Skeletal muscle satellite cell (primary cell): ENCODE results near the gene KIZ. TPM values are rescaled to one million over a fixed set of nuclear protein-coding genes. Genes with fewer than 3 reads are reported as not detected.

Experiments
- H3K27me3 ChIP-seq: 2 replicates; pipeline ENCODE4 v1.7.0; 2013; ENCODE audit warnings: low read length; ENCODE audit not compliant: control insufficient read depth, insufficient read depth
- H3K36me3 ChIP-seq: 2 replicates; pipeline ENCODE4 v1.7.0; 2013; ENCODE audit warnings: mild to moderate bottlenecking, control low read depth, low read length; ENCODE audit not compliant: insufficient read depth
- H3K4me1 ChIP-seq: 2 replicates; pipeline ENCODE4 v1.7.0; 2013; ENCODE audit warnings: low read length; ENCODE audit not compliant: control insufficient read depth, insufficient read depth
- H3K4me2 ChIP-seq: 2 replicates; pipeline ENCODE4 v1.7.0; 2013; ENCODE audit warnings: mild to moderate bottlenecking, low read length
- H3K4me3 ChIP-seq: 2 replicates; pipeline ENCODE4 v1.7.0; 2013; ENCODE audit warnings: low read length
- H3K9ac ChIP-seq: 2 replicates; pipeline ENCODE4 v1.7.0; 2013; ENCODE audit warnings: mild to moderate bottlenecking, low read depth, low read length, moderate library complexity
- H3K9me3 ChIP-seq: replicated peaks from 2 replicates; pipeline ENCODE4 v1.7.0; 2013; ENCODE audit warnings: mild to moderate bottlenecking, control low read depth, low read length
- small RNA-seq: library from RNA; depleted of rRNA; stranded (forward); fragments of <200 nt; gene quantifications from one replicate; pipeline ENCODE3, GENCODE V24; 2012

KIZ gene

GRCh38 chr20:21279706-21280521 lies 154.0 kb downstream of the KIZ start:
- no peaks in the 10 kb centered on the region for H3K9me3 ChIP-seq
- no peaks in the 10 kb centered on the region for H3K4me1 ChIP-seq
- H3K4me2 ChIP-seq, result no peak overlapping the region
- no peak overlapping the region for H3K9ac ChIP-seq
- no peaks in the 10 kb centered on the region for H3K36me3 ChIP-seq
- peaks cover 7% of the 10 kb centered on the region for H3K27me3 ChIP-seq
- H3K4me3 ChIP-seq, result no peak overlapping the region

GRCh38 chr20:21280522-21281016 lies 154.7 kb downstream of the KIZ start:
- no peaks in the 10 kb centered on the region for H3K4me1 ChIP-seq
- no peak overlapping the region for H3K4me2 ChIP-seq
- H3K9ac ChIP-seq, result no peak overlapping the region
- H3K27me3 ChIP-seq, result peaks cover 7% of the 10 kb centered on the region
- H3K9me3 ChIP-seq, result no peaks in the 10 kb centered on the region
- no peak overlapping the region for H3K4me3 ChIP-seq
- H3K36me3 ChIP-seq, result no peaks in the 10 kb centered on the region

- H3K27me3 ChIP-seq, result peaks cover 14% of the 10 kb centered on the region
- H3K4me1 ChIP-seq, result no peaks in the 10 kb centered on the region
- H3K9ac ChIP-seq, result no peak overlapping the region
- no peaks in the 10 kb centered on the region for H3K9me3 ChIP-seq
- H3K4me2 ChIP-seq, result no peak overlapping the region
- no peaks in the 10 kb centered on the region for H3K36me3 ChIP-seq
- no peak overlapping the region for H3K4me3 ChIP-seq
Observed at GRCh38 chr20:21286775-21287174, 160.9 kb downstream of the KIZ start.

GRCh38 chr20:21288587-21289370 lies 162.9 kb downstream of the KIZ start:
- Histone ChIP-seq H3K27me3 (peaks cover 14% of the 10 kb centered on the region), H3K9me3 (no peaks in the 10 kb centered on the region), H3K36me3 (no peaks in the 10 kb centered on the region), H3K4me3 (no peak overlapping the region), H3K4me2 (no peak overlapping the region), H3K9ac (no peak overlapping the region), H3K4me1 (no peaks in the 10 kb centered on the region)

GRCh38 chr20:21289651-21290050 lies 163.8 kb downstream of the KIZ start:
- no peak overlapping the region for H3K4me3 ChIP-seq
- H3K36me3 ChIP-seq, result no peaks in the 10 kb centered on the region
- H3K4me1 ChIP-seq, result no peaks in the 10 kb centered on the region
- no peak overlapping the region for H3K4me2 ChIP-seq
- no peak overlapping the region for H3K9ac ChIP-seq
- H3K9me3 ChIP-seq, result no peaks in the 10 kb centered on the region
- H3K27me3 ChIP-seq, result peaks cover 14% of the 10 kb centered on the region

- Histone ChIP-seq H3K36me3 (no peaks in the 10 kb centered on the region), H3K4me3 (no peak overlapping the region), H3K9me3 (no peaks in the 10 kb centered on the region)
Observed at GRCh38 chr20:21291026-21291425, 165.1 kb downstream of the KIZ start.

GRCh38 chr20:21294755-21295154 lies 168.9 kb downstream of the KIZ start:
- Histone ChIP-seq H3K4me3 (no peak overlapping the region), H3K4me1 (no peaks in the 10 kb centered on the region), H3K27me3 (peaks cover 22% of the 10 kb centered on the region), H3K4me2 (no peak overlapping the region), H3K9ac (no peak overlapping the region), H3K9me3 (no peaks in the 10 kb centered on the region), H3K36me3 (no peaks in the 10 kb centered on the region)

More at GRCh38 chr20:21291026-21291425, 165.1 kb downstream of the KIZ start:
- H3K4me2 ChIP-seq, result no peak overlapping the region
- peaks cover 16% of the 10 kb centered on the region for H3K27me3 ChIP-seq
- no peaks in the 10 kb centered on the region for H3K4me1 ChIP-seq
- H3K9ac ChIP-seq, result no peak overlapping the region

Small RNAs within 50 kb of the gene (small RNA-seq; reads per million reads assigned to genes)
- not detected for gene RNA5SP477
